NCI-H2029 (cell line): ENCODE measurements around the gene VWA8.
"Not testable (repeated sequence)": the region's sequence is repeated elsewhere in the genome, so short reads cannot be mapped to it uniquely, and the experiment has no call there.

ENCODE experiments used
- DNase-seq: peaks from one replicate; lab custom pipeline; 2025; lab: John Stamatoyannopoulos, UW

Gene VWA8

GRCh38 chr13:41966671-41967070 is 5.8 kb upstream of the VWA8 start:
- DNase-seq = no peak

- no peak for DNase-seq
These were observed 2.1 kb upstream of the VWA8 start for GRCh38 chr13:41962994-41963393.

GRCh38 chr13:41961466-41961760 is 504 bp upstream of the VWA8 start:
- no peak for DNase-seq

GRCh38 chr13:41960211-41960636 is 685 bp downstream of the VWA8 start:
- no peak for DNase-seq

GRCh38 chr13:41956272-41956671 is 4.6 kb downstream of the VWA8 start:
- no peak for DNase-seq

- DNase-seq = no peak
These were observed 5.3 kb downstream of the VWA8 start for GRCh38 chr13:41955605-41956004.

GRCh38 chr13:41954226-41954625 is 6.7 kb downstream of the VWA8 start:
- DNase-seq = no peak

GRCh38 chr13:41952749-41953148 is 8.2 kb downstream of the VWA8 start:
- DNase-seq = no peak

GRCh38 chr13:41949104-41949503 is 11.8 kb downstream of the VWA8 start:
- DNase-seq = not testable (repeated sequence)

GRCh38 chr13:41945926-41946325 is 15.0 kb downstream of the VWA8 start:
- DNase-seq = no peak

GRCh38 chr13:41944635-41945397 is 16.1 kb downstream of the VWA8 start:
- DNase-seq = no peak

- DNase-seq = no peak
These were observed 16.7 kb downstream of the VWA8 start for GRCh38 chr13:41944229-41944628.

GRCh38 chr13:41942462-41943094 is 18.3 kb downstream of the VWA8 start:
- no peak for DNase-seq

- no peak for DNase-seq
These were observed 19.7 kb downstream of the VWA8 start for GRCh38 chr13:41941174-41941573.

- no peak for DNase-seq
These were observed 21.5 kb downstream of the VWA8 start for GRCh38 chr13:41939398-41939797.

- DNase-seq = no peak
These were observed 22.0 kb downstream of the VWA8 start for GRCh38 chr13:41938918-41939317.

GRCh38 chr13:41937388-41937787 is 23.5 kb downstream of the VWA8 start:
- no peak for DNase-seq

- DNase-seq = no peak
These were observed 25.4 kb downstream of the VWA8 start for GRCh38 chr13:41935501-41935900.

GRCh38 chr13:41934994-41935393 is 25.9 kb downstream of the VWA8 start:
- DNase-seq = no peak

GRCh38 chr13:41934120-41934519 is 26.8 kb downstream of the VWA8 start:
- no peak for DNase-seq

GRCh38 chr13:41931337-41931736 is 29.6 kb downstream of the VWA8 start:
- no peak for DNase-seq

GRCh38 chr13:41930154-41930553 is 30.8 kb downstream of the VWA8 start:
- DNase-seq = no peak

GRCh38 chr13:41928323-41928722 is 32.6 kb downstream of the VWA8 start:
- no peak for DNase-seq

- DNase-seq = no peak
These were observed 35.9 kb downstream of the VWA8 start for GRCh38 chr13:41925014-41925413.
